Activated CD8-positive, alpha-beta memory T cell treated with anti-CD3 and anti-CD28 coated beads for 48 hours (primary cell): Measurements from ENCODE around the gene DIDO1.

Source experiments
- DNase-seq, 3 experiments: peaks; one replicate each; pipeline ENCODE4 v3.0.0-alpha.2; 2020; ENCODE audit warnings: low read depth in 2 of 3, low spot score in 2 of 3

The DIDO1 gene

GRCh38 chr20:62926229-62927127, at the start of gene DIDO1:
TSS of gene DIDO1 (minus strand) at chr20:62926505.
- peak; percentile 71 to 80 (median 75) for DNase-seq

GRCh38 chr20:62975251-62975760, 49.0 kb upstream of the DIDO1 start:
- DNase-seq: no peak

GRCh38 chr20:62972845-62973745, 46.8 kb upstream of the DIDO1 start:
- DNase-seq: no peak

GRCh38 chr20:62971950-62972844, 45.9 kb upstream of the DIDO1 start:
- peak; percentile 64 to 75 (median 70) for DNase-seq

GRCh38 chr20:62971211-62971949, 45.1 kb upstream of the DIDO1 start:
- DNase-seq: no peak

GRCh38 chr20:62970307-62971210, 44.3 kb upstream of the DIDO1 start:
- DNase-seq: no peak

GRCh38 chr20:62969939-62970306, 43.6 kb upstream of the DIDO1 start:
- no peak for DNase-seq

GRCh38 chr20:62969179-62969760, 43.0 kb upstream of the DIDO1 start:
- DNase-seq: no peak

- DNase-seq: no peak
Measured at GRCh38 chr20:62968378-62969178, 42.3 kb upstream of the DIDO1 start.

GRCh38 chr20:62967628-62968351, 41.5 kb upstream of the DIDO1 start:
- DNase-seq: no peak

GRCh38 chr20:62967149-62967501, 40.8 kb upstream of the DIDO1 start:
- DNase-seq: no peak

GRCh38 chr20:62966212-62967148, 40.2 kb upstream of the DIDO1 start:
- DNase-seq: no peak

GRCh38 chr20:62965363-62965771, 39.1 kb upstream of the DIDO1 start:
- no peak for DNase-seq

GRCh38 chr20:62964700-62965099, 38.4 kb upstream of the DIDO1 start:
- DNase-seq: no peak

GRCh38 chr20:62963614-62964397, 37.5 kb upstream of the DIDO1 start:
- no peak for DNase-seq
